Osteoblast (primary cell): ENCODE data around the gene INTS15. TPM values are rescaled to one million over a fixed set of nuclear protein-coding genes. Genes with fewer than 3 reads are reported as not detected.
"Not testable (repeated sequence)": the region's sequence is repeated elsewhere in the genome, so short reads cannot be mapped to it uniquely, and the experiment has no call there.

Experiments used
- DNase-seq: peaks from one replicate; pipeline ENCODE4 v3.0.0; 2011; ENCODE audit warnings: low spot score, mixed read lengths; ENCODE audit not compliant: insufficient read length; ENCODE audit errors: missing footprints
- H2AFZ ChIP-seq: 2 replicates; pipeline ENCODE4 v1.6.0; 2011; ENCODE audit warnings: mild to moderate bottlenecking, low read length
- H3K27ac ChIP-seq: 2 replicates; pipeline ENCODE4 v1.5.1; 2011; ENCODE audit warnings: mild to moderate bottlenecking, low read depth, low read length, moderate library complexity
- H3K27me3 ChIP-seq: 2 replicates; pipeline ENCODE4 v1.6.0; 2012; ENCODE audit warnings: mild to moderate bottlenecking, control low read depth, inconsistent platforms, low read length, moderate library complexity; ENCODE audit not compliant: insufficient read depth
- H3K36me3 ChIP-seq: 2 replicates; pipeline ENCODE4 v1.5.1; 2011; ENCODE audit warnings: mild to moderate bottlenecking, low read length, control low read depth, moderate library complexity; ENCODE audit not compliant: insufficient read depth
- H3K4me1 ChIP-seq: 2 replicates; pipeline ENCODE4 v1.5.1; 2011; ENCODE audit warnings: mild to moderate bottlenecking, low read length, control low read depth, moderate library complexity; ENCODE audit not compliant: insufficient read depth
- H3K4me2 ChIP-seq: 2 replicates; pipeline ENCODE4 v1.6.0; 2011; ENCODE audit warnings: mild to moderate bottlenecking, low read length; ENCODE audit not compliant: insufficient read depth
- H3K4me3 ChIP-seq: fragments of 200-600 bp; sonication (generic); 3 replicates; pipeline ENCODE4 v1.5.1; 2012; ENCODE audit warnings: mild to moderate bottlenecking, low read length, inconsistent platforms; ENCODE audit not compliant: insufficient read depth
- H3K79me2 ChIP-seq: 2 replicates; pipeline ENCODE4 v1.6.0; 2012; ENCODE audit warnings: mild to moderate bottlenecking, low read length, control low read depth, inconsistent platforms; ENCODE audit not compliant: insufficient read depth
- H3K9me3 ChIP-seq: 2 replicates; pipeline ENCODE4 v1.5.1; 2011; ENCODE audit warnings: low read depth, low read length, control low read depth
- H4K20me1 ChIP-seq: 2 replicates; pipeline ENCODE4 v1.6.0; 2012; ENCODE audit warnings: mild to moderate bottlenecking, low read length, control low read depth; ENCODE audit not compliant: insufficient read depth
- CTCF ChIP-seq: IDR thresholded peaks from 2 replicates; pipeline ENCODE4 v1.5.1; 2011; ENCODE audit warnings: mild to moderate bottlenecking, low read depth, low read length, moderate library complexity; ENCODE audit errors: extremely low read depth
- total RNA-seq: library from RNA; depleted of rRNA; stranded (reverse); fragments of >200 nt; gene quantifications from 2 replicates; pipeline ENCODE4 v1.2.3, GENCODE V29; 2012

Gene INTS15
- total RNA-seq, 1 donor, result 11.9 TPM

- Histone ChIP-seq H2AFZ (no peak overlapping the region), H3K36me3 (no peaks in the 10 kb centered on the region), H3K27ac (no peak overlapping the region), H3K4me2 (no peak overlapping the region), H3K9me3 (no peaks in the 10 kb centered on the region), H3K4me1 (no peaks in the 10 kb centered on the region), H4K20me1 (no peaks in the 10 kb centered on the region), H3K27me3 (no peaks in the 10 kb centered on the region), H3K4me3 (no peak overlapping the region), H3K79me2 (no peaks in the 10 kb centered on the region)
- DNase-seq, result peak; percentile 55
- TF ChIP-seq CTCF, result no peak
Observed at GRCh38 chr7:6571160-6571779, 18.6 kb upstream of the INTS15 start.

GRCh38 chr7:6575281-6576023, 14.4 kb upstream of the INTS15 start:
- H3K9me3 ChIP-seq, result no peaks in the 10 kb centered on the region
- H3K27ac ChIP-seq, result no peak overlapping the region
- no peak overlapping the region for H3K4me3 ChIP-seq
- H3K36me3 ChIP-seq, result peaks cover 3% of the 10 kb centered on the region
- no peaks in the 10 kb centered on the region for H3K79me2 ChIP-seq
- peak; percentile 72 for DNase-seq
- no peaks in the 10 kb centered on the region for H3K27me3 ChIP-seq
- H3K4me1 ChIP-seq, result peaks cover 2% of the 10 kb centered on the region
- H2AFZ ChIP-seq, result no peak overlapping the region
- TF ChIP-seq CTCF, result no peak
- H3K4me2 ChIP-seq, result no peak overlapping the region
- no peaks in the 10 kb centered on the region for H4K20me1 ChIP-seq

GRCh38 chr7:6576024-6576866, 13.6 kb upstream of the INTS15 start:
- Histone ChIP-seq H3K27ac (no peak overlapping the region), H4K20me1 (no peaks in the 10 kb centered on the region), H3K36me3 (peaks cover 10% of the 10 kb centered on the region), H3K27me3 (no peaks in the 10 kb centered on the region), H3K4me2 (peak overlapping the region; percentile 69), H3K4me3 (peak overlapping the region; percentile 55), H2AFZ (no peak overlapping the region), H3K9me3 (no peaks in the 10 kb centered on the region), H3K79me2 (no peaks in the 10 kb centered on the region), H3K4me1 (peaks cover 2% of the 10 kb centered on the region)
- DNase-seq, result no peak
- no peak for TF ChIP-seq CTCF

- peak overlapping the region; percentile 84 for H3K4me2 ChIP-seq
- H4K20me1 ChIP-seq, H3K79me2 ChIP-seq, H3K9me3 ChIP-seq, H3K27me3 ChIP-seq, H3K4me1 ChIP-seq, DNase-seq: not testable (repeated sequence)
- H3K36me3 ChIP-seq, result peaks cover 17% of the 10 kb centered on the region
- peak overlapping the region; percentile 92 for H3K4me3 ChIP-seq
- H2AFZ ChIP-seq, result peak overlapping the region; percentile 88
- peak overlapping the region; percentile 88 for H3K27ac ChIP-seq
Observed at GRCh38 chr7:6576867-6577368, 12.9 kb upstream of the INTS15 start.
